Stimulated activated CD4-positive, alpha-beta T cell treated with anti-CD3 and anti-CD28 coated beads, Interleukin-1b, Interleukin-23, amount 100 ng/mL, for 48 hours (primary cell): Measurements from ENCODE around the gene PRKN.
"Not testable (repeated sequence)": the region's sequence is repeated elsewhere in the genome, so short reads cannot be mapped to it uniquely, and the experiment has no call there.

ENCODE experiments used
- DNase-seq: peaks from one replicate; pipeline ENCODE4 v3.0.0-alpha.2; 2020

PRKN gene

DNA sequence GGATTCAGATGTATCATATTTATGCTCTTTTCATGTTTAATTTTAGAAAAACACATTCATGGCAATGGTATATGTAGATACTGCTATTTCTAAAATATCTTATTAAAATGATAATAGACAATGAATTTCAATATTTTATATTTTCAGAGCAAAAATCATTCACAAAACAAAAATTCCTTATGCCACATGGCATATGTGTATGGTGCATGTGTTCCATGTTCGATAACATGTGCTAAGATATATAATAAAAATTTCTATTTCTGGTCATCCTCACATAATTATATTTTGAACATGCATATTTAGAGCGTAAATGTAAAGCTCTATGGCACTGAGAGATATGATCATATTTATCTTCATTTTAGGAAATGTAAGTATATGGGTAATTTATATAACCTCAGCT lies 847.5 kb downstream of the PRKN start:
- no peak for DNase-seq

DNA sequence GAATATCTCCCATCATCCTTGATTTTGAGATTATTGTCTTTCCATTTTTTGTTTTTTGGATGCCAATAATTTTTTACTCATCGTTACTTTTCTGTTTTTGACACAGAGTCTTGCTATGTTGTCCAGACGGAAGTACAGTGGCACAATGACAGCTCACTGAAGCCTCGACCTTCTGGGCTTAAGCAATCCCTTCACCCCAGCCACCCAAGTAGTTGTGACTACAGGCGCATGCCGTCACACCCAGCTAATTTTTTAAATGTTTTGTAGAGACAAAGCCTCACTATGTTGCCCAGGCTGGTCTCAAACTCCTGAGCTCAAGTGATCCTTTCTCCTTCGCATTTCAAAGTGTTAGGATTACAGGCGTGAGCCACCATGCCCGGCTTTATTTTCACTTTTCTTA lies 851.3 kb downstream of the PRKN start:
- DNase-seq = no peak

DNA sequence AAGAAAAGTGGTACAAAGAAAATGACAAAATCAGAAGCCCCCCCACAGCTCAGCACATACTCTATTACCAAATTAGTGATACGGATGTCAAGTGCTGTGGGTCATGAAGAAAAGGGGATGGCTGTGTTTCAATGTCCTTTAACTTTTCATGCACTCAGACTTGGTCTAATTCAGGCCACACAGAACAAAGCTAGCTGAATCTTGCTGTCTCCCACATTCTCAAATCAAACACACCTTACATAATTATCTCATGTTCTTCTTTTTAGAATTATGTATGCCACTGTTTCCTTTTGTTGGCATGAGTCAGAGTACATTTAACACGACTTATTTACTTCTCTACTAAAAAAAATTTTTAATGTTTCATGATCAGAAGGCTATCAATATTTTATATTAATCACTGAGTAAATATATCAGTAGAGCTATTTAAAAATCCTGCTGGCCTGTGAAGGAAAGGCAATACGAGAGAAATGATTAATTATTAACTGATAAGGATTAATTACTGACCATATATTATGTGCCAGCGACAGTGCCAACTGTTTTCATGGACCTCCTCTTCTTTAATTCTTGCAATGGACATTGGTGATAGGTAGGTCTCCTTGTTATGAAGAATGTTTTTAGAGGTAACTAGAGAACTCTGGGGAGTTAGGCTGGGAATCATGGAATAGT lies 857.2 kb downstream of the PRKN start:
- DNase-seq = no peak

DNA sequence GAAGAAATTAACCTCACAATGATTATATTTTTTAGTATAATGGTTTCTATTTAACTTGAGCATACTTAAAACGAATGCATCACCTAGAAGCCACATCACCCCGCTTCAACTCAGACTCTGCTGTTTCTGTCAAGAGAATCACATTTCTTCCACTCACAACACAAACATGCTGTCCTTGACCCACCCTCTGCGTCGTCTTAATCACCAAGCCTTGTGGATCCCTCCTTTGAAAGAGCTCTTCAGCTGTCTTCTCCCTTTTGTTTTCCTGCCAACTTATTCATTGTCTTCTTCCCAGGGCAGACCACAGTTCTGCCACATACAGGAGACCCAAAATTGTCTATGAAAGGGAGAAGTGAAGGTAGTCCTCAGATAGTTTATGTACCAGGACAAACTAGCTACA lies 858.1 kb downstream of the PRKN start:
- DNase-seq = no peak

DNA sequence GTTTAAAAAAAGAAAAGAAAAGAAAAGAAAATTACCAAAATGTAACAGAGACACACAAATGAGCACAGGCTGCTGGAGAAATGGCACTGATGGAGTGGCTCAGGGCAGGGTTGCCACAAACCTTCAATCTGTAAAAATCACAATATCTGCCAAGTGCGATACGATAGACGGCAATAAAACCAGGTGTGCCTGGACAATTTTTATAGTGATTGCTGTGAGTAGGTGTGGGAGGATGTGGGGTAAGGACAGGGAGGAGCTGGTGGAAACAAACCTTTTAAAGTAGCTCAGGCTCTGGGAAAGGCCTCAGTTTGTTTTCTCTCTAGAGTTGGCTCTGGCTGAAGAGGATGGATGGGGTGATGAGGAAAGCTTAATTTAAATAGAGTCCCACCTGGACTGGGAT lies 861.0 kb downstream of the PRKN start:
- no peak for DNase-seq

DNA sequence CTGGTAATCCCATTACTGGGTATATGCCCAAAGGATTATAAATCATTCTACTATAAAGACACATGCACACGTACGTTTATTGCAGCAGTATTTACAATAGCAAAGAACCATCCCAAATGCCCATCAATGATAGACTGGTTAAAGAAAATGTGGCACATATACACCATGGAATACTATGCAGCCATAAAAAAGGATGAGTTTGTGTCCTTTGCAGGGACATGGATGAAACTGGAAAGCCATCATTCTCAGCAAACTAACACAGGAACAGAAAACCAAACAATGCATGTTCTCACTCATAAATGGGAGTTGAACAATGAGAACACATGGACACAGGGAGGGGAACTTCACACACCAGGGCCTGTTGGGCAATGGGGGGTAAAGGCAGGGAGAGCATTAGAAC lies 866.5 kb downstream of the PRKN start:
- not testable (repeated sequence) for DNase-seq

DNA sequence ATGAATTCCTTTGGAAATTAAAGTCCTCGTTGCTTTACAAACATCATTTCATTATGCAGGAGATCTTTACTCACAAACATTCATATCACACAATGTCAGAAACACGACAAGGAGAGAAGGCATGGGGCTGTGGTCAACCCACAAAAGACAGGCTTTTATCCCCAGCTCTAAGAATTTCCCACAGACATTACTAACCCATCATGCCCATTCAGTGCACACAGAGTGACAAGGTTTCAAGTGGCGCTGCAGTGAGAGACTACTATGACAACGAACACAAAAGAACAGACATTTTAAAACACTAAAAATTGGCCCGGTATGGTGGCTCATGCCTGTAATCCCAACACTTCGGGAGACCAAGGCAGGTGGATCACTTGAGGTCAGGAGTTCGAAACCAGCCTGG lies 873.9 kb downstream of the PRKN start:
- no peak for DNase-seq

DNA sequence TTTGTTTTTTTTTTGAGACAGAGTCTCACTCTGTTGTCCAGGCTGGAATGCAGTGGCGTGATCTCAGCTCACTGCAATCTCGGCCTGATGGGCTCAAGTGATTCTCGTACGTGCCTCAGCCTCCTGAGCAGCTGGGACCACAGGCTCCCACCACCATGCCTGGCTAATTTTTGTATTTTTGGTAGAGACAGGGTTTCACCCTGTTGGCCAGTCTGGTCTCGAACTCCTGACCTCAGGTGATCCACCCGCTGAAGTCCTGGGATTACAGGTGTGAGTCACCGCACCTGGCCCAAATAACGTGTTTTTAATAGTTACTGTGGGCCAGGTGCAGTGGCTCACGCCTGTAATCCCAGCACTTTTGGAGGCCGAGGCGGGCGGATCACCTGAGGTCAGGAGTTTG lies 876.1 kb downstream of the PRKN start:
- DNase-seq = not testable (repeated sequence)

DNA sequence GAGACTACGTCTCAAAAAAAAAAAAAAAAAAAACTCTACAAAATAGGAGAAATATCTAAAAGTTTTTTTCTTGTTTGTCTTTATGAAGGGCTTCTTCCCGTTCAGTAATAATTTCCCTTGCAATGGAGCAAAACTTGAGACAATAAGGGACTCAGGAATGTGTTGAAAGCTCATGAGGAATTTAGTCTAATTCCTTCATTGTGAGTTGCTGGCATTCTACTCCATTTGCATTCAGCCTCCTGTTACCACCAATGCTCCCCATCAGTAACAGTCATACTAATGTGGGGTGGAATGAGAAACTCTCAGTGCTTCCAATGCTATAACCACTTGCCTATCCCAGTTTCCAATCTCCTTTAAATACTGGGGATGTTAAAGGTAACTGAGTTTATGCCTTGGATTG lies 877.0 kb downstream of the PRKN start:
- DNase-seq = no peak

DNA sequence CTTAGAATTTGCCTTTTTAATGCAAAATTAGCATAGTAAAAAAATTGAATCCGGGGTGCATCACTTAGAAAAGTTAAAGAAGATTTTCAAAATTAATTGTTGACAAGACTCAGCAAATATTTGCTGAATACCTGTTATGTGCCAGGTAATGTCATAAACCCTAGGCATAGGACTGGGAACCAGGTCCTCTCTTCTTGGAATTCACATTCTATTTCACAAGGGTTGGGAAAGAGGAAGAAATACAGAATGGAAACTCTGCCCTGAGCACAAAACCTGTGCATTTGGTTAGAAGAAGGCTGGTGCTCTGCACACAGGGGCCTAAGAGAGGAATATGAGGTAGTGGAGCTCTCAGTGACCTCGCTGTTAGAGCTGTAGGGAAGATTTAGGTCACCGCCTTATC lies 879.9 kb downstream of the PRKN start:
- no peak for DNase-seq

DNA sequence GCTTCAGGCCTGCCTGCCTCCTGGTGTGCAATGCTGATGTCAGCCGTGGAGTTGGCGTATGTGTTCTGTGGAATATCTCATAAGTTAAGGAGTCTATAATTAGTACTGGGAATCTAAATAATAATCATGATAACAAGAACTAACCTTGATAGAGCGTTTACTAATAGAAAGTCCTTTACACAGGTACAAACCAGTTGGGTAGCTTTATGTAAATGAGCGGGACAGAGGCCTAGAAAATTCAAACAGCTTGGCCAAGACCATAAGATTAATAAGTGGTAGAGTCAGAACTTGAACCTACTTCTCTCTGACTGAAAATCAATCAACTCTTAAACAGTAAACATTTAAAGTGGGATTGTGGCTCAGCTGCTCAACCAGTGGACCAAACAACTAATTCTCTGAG lies 882.8 kb downstream of the PRKN start:
- no peak for DNase-seq

DNA sequence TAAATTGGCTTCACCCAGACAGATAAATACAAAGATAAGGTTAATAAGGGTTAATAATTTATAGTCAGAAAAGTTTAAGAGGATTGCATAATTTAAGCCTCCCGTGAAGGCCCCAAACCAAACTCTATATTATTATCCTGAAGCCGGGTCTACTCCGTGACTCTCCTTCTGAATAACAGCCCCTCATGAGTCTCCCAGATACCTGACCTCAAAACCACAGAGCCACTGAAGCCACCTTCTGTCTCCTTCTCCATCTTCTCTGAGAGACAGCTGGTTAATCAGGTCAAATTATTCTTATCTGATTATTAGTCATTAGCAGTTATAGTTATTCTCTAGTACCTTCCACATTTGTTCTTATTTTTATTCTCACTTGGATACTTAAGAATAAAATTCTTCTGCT lies 884.5 kb downstream of the PRKN start:
- no peak for DNase-seq

DNA sequence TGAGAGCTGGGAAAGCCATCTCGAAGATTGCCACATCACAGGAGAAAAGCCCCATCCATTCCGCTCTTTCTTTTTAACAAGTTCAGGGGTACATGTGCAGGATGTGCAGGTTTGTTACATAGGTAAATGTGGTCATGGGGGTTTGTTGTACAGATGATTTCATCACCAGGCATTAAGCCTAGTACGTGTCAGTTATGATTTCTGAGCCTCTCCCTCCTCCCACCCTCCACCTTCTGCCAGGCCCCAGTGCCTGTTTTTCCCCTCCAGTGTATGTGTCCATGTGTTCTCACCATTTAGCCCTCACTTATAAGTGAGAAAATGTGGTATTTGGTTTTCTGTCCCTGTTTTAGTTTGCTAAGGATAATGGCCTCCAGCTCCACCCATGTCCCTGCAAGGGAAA lies 887.2 kb downstream of the PRKN start:
- no peak for DNase-seq

DNA sequence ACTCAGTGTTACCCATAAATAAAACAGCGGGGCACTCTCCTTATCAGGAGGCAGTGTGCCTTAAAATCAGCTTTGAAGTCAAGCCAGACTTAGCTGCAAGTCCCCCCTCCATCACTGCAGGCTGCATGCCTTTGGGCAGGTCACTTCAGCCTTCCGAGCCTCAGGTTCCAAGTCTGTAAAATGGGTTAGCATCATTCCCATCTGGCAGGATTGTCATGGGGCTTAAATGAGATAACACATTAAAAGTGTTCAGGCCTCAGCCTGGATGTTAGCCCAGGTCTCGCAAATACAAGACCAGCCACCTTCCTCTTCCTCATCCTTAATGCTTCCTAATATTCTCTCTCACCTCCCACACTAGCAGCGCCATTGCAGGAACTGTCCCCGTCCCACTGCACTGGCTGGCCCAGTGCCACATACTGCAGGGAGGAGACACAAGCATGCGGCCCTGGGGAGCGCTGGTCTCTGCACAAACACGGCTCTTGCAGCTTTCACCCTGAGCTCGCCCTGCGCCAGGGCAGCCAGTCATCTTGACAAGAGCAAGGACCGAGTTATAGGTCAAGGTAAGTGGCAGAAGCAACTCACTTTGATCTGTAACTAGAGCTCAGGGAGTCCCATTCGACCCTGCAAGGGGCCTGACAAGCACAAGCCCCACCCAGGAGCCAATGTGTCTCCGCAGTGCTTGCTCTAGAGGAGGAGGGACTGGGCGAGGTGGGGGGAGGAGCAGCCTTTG lies 889.1 kb downstream of the PRKN start:
- no peak for DNase-seq

DNA sequence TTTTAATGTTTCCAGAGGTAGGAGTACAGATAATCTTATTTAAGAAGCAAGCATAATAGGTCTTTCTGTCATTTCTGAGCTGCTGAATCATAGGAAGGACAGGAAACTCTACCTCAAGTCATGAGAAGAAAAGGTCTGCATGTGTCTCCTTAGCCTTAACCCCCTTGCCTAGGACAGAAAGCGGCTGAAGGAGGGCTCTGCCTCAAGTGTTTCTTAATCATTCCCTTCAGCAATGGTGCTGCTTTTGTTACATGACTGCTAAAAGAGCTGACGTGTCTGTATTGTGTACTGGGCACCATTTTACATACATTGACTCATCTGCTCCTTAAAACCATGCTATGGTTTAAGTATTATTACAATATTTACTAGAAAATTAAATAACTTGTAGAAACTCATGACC lies 889.7 kb downstream of the PRKN start:
- DNase-seq = no peak

DNA sequence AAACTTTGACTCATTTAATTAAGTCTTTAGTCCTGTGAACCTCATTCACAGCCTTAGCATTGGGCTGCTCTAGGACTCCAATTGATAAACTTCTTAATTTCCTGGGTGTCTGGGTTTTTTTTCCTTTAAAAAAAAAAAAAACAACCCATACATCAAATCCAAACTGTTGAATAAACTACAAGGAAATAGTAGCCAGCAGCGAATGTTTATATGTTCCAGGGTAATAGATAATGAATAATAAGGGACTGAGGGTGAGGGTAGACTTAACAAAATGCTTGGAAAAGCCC lies 890.2 kb downstream of the PRKN start:
- DNase-seq = no peak

DNA sequence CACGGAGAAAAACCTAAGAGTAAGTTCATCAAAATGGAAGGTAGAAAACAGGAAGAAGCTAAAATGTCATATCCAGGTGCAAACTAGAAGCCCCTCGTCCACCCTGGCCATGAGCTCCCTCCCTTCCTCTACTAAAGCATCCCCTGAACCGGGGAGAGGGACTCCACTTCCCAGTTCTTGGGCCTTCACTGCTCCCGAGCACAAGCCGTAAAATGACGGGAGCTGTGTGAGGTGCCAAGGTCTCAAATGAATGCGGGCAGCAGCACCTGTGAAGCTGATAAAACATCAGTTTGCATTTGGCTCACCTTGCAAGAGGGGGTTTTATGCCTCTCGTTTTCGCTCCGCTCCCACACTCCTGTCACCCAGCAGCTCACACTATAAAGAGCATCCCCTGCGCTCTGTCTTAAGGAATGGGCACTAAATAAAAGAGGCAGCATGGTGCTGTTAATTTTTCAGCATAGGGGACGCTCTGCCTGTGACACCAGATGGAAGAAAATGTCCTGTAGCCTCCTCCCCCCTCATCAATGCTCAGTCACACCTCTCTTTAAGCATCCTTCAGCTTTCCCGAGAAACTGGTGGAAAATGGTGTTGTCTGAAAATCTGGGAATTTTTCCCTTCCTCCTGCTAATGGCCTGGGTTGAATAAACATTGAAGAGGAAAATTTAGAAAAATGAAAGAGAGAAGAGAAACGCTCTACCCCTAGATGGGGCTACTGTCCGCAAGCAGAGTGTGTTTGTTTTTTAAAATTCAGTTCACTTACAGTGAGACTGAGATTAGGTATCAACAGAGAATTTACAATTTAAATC lies 890.7 kb downstream of the PRKN start:
- DNase-seq = no peak

DNA sequence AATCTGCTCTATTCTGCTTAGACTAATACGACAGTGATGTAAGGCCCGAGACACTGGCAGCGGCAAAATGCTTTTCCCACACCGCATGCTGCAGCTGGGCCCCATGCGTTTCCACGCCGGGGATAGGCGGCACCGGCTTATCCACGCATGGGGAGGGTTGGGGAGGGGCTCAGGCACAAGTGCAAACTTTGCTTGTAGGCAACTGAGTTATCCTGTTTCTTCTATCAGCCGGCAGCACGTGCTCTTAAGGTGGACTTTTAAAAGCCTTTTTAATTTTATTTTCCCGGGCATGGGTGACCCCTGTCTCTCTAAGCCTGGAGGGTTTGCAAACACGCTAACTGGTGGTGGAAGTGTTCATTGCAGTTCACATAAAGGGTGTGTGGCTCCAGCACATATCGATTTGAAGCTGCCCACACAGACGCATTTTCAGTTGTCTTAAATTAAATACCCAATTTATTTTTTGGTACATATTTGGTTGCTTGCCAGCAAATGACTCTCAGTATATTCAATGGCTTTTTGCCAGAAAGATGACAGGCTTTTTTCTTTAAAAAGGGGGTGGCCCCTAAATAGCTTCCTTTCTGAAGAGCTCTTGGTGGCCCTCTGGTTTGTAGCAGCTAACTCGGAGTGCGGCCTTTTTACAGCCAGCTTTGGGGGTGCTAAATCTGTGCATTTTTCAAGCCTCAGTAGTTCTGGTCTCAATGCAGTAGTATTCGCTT lies 891.9 kb downstream of the PRKN start:
- no peak for DNase-seq

DNA sequence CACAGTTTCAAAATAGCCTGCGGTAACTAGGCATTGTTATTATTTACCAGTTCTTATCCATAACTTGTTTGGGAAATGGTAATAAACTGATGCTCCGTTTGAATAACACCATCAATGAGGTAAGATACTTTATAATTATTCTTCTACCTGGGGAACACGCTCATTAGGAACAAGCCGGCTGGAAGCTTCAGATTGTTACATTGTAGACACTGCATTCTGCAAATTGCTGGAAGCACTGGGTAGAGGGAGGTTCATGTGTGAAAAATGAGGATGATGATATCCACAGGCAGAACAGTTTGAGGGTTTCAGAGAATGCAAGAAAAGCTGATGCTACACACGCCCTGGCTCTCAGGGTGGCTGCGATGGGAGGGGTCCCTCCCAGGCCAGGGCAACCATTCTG lies 893.1 kb downstream of the PRKN start:
- DNase-seq = no peak

DNA sequence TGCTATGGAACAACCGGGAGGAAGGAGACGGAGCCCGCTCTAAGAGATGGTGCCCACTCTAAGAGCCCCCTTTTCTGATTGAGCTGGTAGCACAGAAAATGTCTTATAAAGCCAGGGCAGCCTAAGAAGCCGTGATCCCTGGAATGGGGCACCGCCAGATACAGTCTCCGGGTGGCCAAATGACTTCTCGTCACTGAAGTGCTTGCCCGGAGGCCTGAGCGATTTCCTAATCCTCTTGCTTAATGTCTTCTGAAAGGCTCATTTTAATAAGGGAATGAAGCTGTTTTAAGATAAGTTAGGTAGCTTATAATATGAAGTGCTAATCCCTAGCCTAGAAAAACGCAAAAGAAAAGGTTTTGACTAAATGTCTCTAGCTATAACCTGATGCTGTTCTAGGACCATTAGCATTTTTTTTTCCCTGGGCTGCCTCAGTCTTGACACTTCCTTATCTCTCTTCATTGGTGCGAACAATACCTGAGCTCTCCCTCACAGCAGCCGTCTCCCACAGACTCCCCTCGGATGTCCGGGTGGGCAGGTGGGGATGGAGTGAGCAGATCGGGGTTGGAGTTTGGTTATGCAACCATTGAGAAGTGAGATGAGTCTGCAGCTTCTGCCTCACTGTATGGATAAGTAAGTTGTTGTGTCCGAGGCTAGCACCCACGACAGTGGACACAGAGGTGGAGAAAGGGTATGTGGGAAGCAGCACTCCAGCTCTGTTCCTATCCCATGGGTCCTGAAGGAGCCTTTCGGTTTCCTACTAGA lies 894.3 kb downstream of the PRKN start:
- DNase-seq = no peak

DNA sequence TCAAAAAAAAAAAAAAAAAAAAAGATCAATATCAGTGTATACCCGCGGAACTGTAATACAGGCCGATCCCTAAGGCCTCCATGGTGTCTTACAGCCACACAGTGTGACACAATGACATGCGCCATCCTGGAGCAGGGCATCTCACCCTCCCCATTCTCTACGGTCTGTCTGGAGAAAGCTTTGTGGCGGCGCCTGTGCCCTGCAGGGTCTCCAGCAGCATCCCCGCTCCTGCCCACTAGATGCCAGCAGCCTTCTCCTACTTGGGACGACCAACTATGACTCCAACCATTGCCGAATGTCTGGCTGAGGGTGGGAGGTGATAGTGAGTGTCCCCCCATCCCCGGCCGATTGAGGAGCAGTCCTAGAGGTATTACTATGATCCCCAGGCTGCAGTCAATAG lies 894.9 kb downstream of the PRKN start:
- no peak for DNase-seq

DNA sequence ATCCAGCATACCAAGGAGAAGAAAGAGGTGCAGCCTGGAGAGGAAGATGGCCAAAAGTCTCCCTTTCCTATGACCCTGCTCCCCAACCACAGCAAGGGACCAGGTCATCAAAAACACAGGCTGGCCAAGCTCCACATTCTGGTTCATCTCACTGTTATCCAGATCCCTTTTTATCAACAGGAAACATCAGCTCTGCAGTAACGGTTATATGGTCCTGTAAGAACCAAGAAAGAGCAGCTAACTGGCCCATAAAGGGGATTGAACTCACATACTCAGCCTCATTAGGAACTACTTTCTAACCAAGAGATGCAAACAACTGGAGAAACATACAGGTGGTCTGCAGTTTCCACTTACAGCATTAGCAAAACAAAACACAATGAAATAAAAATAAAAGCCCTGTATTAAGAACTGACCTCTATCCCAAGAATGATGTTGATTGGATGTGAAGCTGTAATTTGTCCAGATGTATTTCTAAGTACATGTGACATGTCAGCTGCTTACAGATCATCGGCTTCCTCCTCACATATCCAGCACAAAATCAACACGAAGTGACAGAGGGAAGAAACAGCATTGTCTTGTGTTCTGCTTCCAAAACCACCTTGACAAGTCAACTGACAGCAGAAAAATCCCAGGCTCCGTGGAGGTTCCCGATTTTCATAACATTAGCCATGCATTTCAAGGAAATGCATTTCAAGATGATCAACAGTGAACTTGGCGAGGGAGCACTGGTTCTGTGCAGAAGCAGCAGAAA lies 896.5 kb downstream of the PRKN start:
- no peak for DNase-seq
